Measurements from ENCODE around the gene TCF7L2.

The TCF7L2 gene

GRCh38 chr10:112919721-112920120, 30.3 kb upstream of the TCF7L2 start:
- peaks cover 12% of the 10 kb centered on the region for H3K4me1 ChIP-seq
- DNase-seq (ENCODE audit: low spot score in 2 of 2): no peak
- H3K27me3 ChIP-seq (ENCODE audit: low read depth): no peaks in the 10 kb centered on the region
- in situ Hi-C loops (cut with MboI; ENCODE audit: low sequenced_read_pairs): no loop called here
- no peaks in the 10 kb centered on the region for H3K9me3 ChIP-seq
- H3K4me3 ChIP-seq: no peak overlapping the region
- H3K36me3 ChIP-seq (replicated peaks): no peaks in the 10 kb centered on the region

DNA sequence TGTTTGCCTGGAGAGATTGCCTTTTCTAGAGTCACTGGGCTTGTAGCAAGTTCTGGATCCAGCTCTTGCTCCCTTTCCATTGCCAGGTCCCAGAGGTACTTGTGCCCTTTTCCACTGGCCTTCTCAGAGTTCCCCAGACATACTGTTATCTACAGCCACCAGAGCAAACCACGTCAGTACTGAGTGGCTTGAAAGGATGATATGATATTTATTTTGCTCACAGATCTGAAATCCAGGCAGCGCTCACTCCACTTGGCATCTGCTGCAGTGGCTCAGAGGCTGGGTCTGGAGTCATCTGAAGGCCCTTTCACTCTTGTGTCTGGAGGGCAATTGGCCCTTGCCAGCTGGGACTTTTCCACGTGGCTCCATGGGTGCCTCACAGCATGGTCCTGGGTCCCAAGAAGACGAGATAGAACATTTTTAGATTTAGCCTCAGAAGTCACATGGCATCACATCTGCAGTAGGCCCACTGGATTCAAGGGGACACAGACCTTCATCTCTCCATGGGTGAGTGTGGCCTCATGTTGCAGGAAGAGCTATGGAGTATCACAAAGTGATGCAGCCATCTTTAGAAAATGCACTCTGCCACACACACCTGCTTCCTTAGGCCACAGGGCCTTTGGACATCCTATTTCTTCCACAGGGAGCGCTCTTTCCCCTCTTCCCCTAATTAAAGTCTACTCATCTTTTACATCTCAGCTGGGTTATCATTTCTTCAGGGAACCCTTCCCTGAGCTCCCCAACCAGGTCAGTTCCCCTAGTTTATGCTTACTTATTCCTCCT, 22.9 kb upstream of the TCF7L2 start:
- DNase-seq (ENCODE audit: low spot score in 2 of 2): no peak

GRCh38 chr10:112927980-112928379, 22.1 kb upstream of the TCF7L2 start:
- H3K36me3 ChIP-seq (replicated peaks): no peaks in the 10 kb centered on the region
- no peaks in the 10 kb centered on the region for H3K27me3 ChIP-seq (ENCODE audit: low read depth)
- in situ Hi-C loops (cut with MboI; ENCODE audit: low sequenced_read_pairs): no loop called here
- no peak overlapping the region for H3K4me3 ChIP-seq
- no peaks in the 10 kb centered on the region for H3K9me3 ChIP-seq
- peak in 1 of 2 experiments; percentile 24 for DNase-seq (ENCODE audit: low spot score in 2 of 2)
- no peaks in the 10 kb centered on the region for H3K4me1 ChIP-seq

More for the DNA sequence above, 22.9 kb upstream of the TCF7L2 start:
- Histone ChIP-seq H3K27me3 (ENCODE audit: low read depth) (no peaks in the 10 kb centered on the region), H3K4me3 (no peak overlapping the region), H3K4me1 (no peaks in the 10 kb centered on the region), H3K36me3 (replicated peaks) (no peaks in the 10 kb centered on the region), H3K9me3 (no peaks in the 10 kb centered on the region)
- in situ Hi-C loops (cut with MboI; ENCODE audit: low sequenced_read_pairs): no loop called here

GRCh38 chr10:112932658-112933057, 17.4 kb upstream of the TCF7L2 start:
- Histone ChIP-seq H3K9me3 (no peaks in the 10 kb centered on the region), H3K4me1 (no peaks in the 10 kb centered on the region), H3K4me3 (no peak overlapping the region), H3K27me3 (ENCODE audit: low read depth) (no peaks in the 10 kb centered on the region), H3K36me3 (replicated peaks) (no peaks in the 10 kb centered on the region)
- DNase-seq (ENCODE audit: low spot score in 2 of 2): no peak
- in situ Hi-C loops (cut with MboI; ENCODE audit: low sequenced_read_pairs): no loop called here

- no peaks in the 10 kb centered on the region for H3K4me1 ChIP-seq
- in situ Hi-C loops (cut with MboI; ENCODE audit: low sequenced_read_pairs): no loop called here
These were observed 15.9 kb upstream of the TCF7L2 start for GRCh38 chr10:112934193-112934592.

DNA sequence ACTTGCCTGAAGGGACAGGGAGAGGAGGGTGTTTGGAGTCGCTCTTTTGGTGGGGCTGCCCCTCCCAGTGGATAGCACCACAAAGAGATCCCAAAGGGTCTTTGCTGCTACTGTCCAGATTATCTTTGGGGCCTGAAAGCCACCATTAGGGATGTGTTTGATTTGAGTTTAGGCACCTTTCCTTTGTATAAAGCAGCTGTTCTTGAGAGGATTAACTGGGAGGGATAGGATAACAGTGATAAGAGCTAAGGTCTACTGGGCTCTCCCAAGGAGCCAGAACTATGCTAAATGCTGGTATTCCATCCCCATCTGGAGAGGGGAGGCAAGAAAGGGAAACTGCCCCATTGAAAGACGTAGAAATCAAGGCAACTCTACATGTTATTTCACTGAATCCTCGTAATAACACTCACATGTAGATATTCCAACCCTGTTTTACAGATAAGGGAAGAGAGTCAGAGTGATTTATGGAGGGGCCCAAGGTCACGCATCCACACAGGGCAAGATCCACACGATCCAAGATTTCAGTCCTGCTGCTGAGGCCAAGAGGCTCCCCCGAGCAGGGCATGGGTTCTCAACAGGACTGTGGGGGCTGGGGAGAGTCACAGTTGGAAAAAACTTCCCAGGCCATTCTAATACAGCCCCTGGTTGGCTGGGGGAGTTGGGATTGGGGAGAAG, 11.1 kb upstream of the TCF7L2 start:
- in situ Hi-C loops (cut with MboI; ENCODE audit: low sequenced_read_pairs): no loop called here
- Histone ChIP-seq H3K4me1 (no peaks in the 10 kb centered on the region), H3K36me3 (replicated peaks) (no peaks in the 10 kb centered on the region), H3K9me3 (no peaks in the 10 kb centered on the region), H3K4me3 (no peak overlapping the region), H3K27me3 (ENCODE audit: low read depth) (no peaks in the 10 kb centered on the region)
- no peak for DNase-seq (ENCODE audit: low spot score in 2 of 2)

More at GRCh38 chr10:112934193-112934592, 15.9 kb upstream of the TCF7L2 start:
- Histone ChIP-seq H3K36me3 (replicated peaks) (no peaks in the 10 kb centered on the region), H3K9me3 (no peaks in the 10 kb centered on the region), H3K27me3 (ENCODE audit: low read depth) (no peaks in the 10 kb centered on the region), H3K4me3 (no peak overlapping the region)
- no peak for DNase-seq (ENCODE audit: low spot score in 2 of 2)

DNA sequence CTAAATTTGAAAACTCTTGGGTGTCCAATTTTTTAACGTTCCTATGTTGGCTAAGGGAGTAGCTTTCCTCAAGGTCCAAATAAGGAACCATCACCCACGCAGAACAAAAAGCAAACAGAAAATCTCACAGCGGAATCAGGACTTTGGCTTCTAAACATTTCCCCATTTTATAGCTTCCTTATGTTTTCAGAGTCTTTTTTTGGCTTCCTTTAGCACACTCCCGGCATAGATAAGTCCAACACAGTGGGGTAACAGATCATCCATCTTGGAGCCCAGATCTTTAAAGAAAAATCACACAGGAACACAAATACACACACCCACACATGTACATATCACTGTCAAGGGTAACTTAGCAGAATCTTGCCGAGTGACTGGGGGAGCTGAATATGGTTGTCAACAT, 4.2 kb upstream of the TCF7L2 start:
- Histone ChIP-seq H3K27me3 (ENCODE audit: low read depth) (no peaks in the 10 kb centered on the region), H3K9me3 (no peaks in the 10 kb centered on the region), H3K4me1 (peaks cover 7% of the 10 kb centered on the region), H3K4me3 (no peak overlapping the region), H3K36me3 (replicated peaks) (no peaks in the 10 kb centered on the region)
- in situ Hi-C loops (cut with MboI; ENCODE audit: low sequenced_read_pairs): no loop called here
- no peak for DNase-seq (ENCODE audit: low spot score in 2 of 2)

- Histone ChIP-seq H3K4me1 (peaks cover 7% of the 10 kb centered on the region), H3K36me3 (replicated peaks) (no peaks in the 10 kb centered on the region), H3K27me3 (ENCODE audit: low read depth) (no peaks in the 10 kb centered on the region), H3K4me3 (no peak overlapping the region), H3K9me3 (no peaks in the 10 kb centered on the region)
- DNase-seq (ENCODE audit: low spot score in 2 of 2): no peak
- in situ Hi-C loops (cut with MboI; ENCODE audit: low sequenced_read_pairs): no loop called here
These were observed 3.4 kb upstream of the TCF7L2 start for GRCh38 chr10:112946649-112947048.

GRCh38 chr10:112948196-112948595, 1.9 kb upstream of the TCF7L2 start:
- DNase-seq (ENCODE audit: low spot score in 2 of 2): no peak
- H3K4me1 ChIP-seq: peaks cover 7% of the 10 kb centered on the region
- H3K4me3 ChIP-seq: no peak overlapping the region
- H3K27me3 ChIP-seq (ENCODE audit: low read depth): no peaks in the 10 kb centered on the region
- in situ Hi-C loops (cut with MboI; ENCODE audit: low sequenced_read_pairs): no loop called here
- H3K9me3 ChIP-seq: no peaks in the 10 kb centered on the region
- no peaks in the 10 kb centered on the region for H3K36me3 ChIP-seq (replicated peaks)

DNA sequence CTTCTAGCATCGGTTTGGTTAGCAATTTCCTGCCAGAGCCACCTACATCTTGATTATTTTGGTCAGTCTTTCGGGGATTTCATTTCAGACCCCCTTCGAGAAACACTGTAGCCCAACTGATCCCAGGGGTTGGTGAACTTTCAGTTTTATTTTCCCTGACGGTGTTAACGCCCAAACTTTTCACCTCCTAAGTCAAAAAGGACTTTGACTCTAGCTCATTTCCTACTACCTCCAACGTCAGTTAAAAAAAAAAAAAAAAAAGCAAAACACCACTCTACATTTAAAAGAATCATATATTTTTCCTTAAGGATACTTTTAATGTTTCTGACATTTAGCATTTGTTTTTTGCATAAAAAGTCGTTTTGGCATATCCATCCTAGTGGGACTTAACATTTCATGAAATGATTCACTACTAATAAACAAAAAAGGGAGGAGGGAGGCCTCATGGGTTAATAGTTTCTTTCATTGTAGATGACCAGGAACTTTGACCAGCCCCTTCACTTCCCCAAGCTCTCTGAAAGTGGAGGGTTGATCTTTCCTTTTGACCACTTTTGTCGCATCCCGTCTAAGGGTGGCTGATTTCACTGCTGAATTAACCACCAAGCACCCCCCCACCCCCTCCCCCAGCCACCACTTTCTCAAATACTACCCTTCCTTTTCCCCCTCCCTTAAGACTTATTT, 764 bp upstream of the TCF7L2 start:
- in situ Hi-C loops (cut with MboI; ENCODE audit: low sequenced_read_pairs): no loop called here
- no peaks in the 10 kb centered on the region for H3K36me3 ChIP-seq (replicated peaks)
- H3K27me3 ChIP-seq (ENCODE audit: low read depth): no peaks in the 10 kb centered on the region
- no peaks in the 10 kb centered on the region for H3K9me3 ChIP-seq
- no peak for DNase-seq (ENCODE audit: low spot score in 2 of 2)
- peaks cover 10% of the 10 kb centered on the region for H3K4me1 ChIP-seq
- H3K4me3 ChIP-seq: peak overlapping the region; percentile 20

- DNase-seq (ENCODE audit: low spot score in 2 of 2): peak; percentile 61 to 75
- in situ Hi-C loops (cut with MboI; ENCODE audit: low sequenced_read_pairs): no loop called here
- no peaks in the 10 kb centered on the region for H3K36me3 ChIP-seq (replicated peaks)
- H3K4me3 ChIP-seq: peak overlapping the region; percentile 62
- no peaks in the 10 kb centered on the region for H3K27me3 ChIP-seq (ENCODE audit: low read depth)
- no peaks in the 10 kb centered on the region for H3K9me3 ChIP-seq
- H3K4me1 ChIP-seq: peaks cover 21% of the 10 kb centered on the region
These were observed 789 bp downstream of the TCF7L2 start for GRCh38 chr10:112950714-112951358.

DNA sequence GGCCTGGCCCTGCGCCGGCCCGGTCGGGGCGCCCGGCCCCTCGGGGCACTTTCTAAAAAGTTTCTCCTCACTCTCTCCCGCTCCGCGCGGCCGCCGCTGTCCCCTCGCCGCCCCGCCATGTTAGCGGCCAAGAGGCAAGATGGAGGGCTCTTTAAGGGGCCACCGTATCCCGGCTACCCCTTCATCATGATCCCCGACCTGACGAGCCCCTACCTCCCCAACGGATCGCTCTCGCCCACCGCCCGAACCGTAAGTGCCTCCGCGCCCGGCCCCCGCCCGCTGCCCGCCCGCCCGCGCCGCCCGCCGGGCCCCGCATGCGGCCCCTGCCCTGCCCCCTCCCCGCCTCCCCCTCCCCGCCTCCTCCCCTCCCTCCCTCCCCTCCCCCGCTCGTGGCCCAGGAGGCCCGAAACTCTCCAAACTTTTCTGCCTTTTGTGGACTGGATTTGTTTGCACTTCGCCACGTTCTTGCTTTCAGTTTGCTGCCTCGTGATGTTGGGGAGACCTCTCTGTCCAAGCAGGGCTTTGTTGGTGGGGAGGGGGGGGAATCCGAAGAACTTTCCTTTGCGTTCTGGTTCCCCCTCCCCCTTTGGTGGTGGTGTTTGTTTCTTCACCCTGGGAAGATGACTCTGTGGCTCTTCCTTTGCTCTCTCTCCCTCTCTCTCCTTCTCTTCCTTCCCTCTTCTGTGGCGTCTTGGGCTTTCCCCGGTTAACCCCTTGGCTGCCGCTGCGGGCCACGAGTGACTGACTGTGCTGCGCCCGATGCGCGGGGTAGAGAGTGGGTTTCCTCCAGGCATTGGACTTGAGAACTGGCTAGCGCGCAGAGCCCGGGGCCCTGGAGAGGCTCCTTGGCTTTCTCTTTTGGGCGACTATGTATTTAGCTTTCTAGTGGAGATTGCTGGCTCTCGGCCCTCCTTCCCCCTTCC, 1.6 kb downstream of the TCF7L2 start:
- peaks cover 29% of the 10 kb centered on the region for H3K4me1 ChIP-seq
- peak overlapping the region; percentile 62 for H3K4me3 ChIP-seq
- in situ Hi-C loops (cut with MboI; ENCODE audit: low sequenced_read_pairs): no loop called here

More for the DNA sequence above, 1.6 kb downstream of the TCF7L2 start:
- Histone ChIP-seq H3K36me3 (replicated peaks) (no peaks in the 10 kb centered on the region), H3K9me3 (no peaks in the 10 kb centered on the region), H3K27me3 (ENCODE audit: low read depth) (no peaks in the 10 kb centered on the region)
- DNase-seq (ENCODE audit: low spot score in 2 of 2): peak; percentile 69 to 78

Measured in HAP-1 (cell line).